ENCODE results near the gene USH2A.

GRCh38 chr1:215594640-215595039, 828.6 kb downstream of the USH2A start:
- TF ChIP-seq CTCF (IDR thresholded peaks at IDR 0.05; ENCODE audit: borderline replicate concordance, extremely low read depth, low read length, poor library complexity, severe bottlenecking) (no peak), EZH2 (IDR thresholded peaks at IDR 0.05; ENCODE audit: borderline replicate concordance, low read depth, low read length, severe bottlenecking) (no peak)

Data from DND-41 (cell line).